Endothelial cell of umbilical vein (primary cell): ENCODE data around the gene SLC5A4. TPM values are rescaled to one million over a fixed set of nuclear protein-coding genes. Genes with fewer than 3 reads are reported as not detected.

ENCODE experiments used
- BruUV-seq: library from RNA; stranded (reverse); fragments of 400-500 nt; replicated peaks from 2 replicates; lab custom pipeline; 2021; lab: Mats Ljungman, UMichigan
- CTCF ChIA-PET: fragments of 300-600, 350-600 bp; sonication (Branson Sonifier 250); formaldehyde crosslinking; loops from one replicate; lab custom pipeline; 2021; ENCODE audit warnings: antibody characterized with exemption, inconsistent platforms; lab: Charles Lee
- POLR2A ChIA-PET: fragments of 300-600, 350-600 bp; sonication (Branson Sonifier 250); formaldehyde crosslinking; loops from one replicate; lab custom pipeline; 2021; ENCODE audit warnings: antibody characterized with exemption, inconsistent platforms; lab: Charles Lee
- DNase-seq: peaks from one replicate; pipeline ENCODE4 v3.0.0-alpha.2; 2011; ENCODE audit warnings: low read depth, low spot score
- FAIRE-seq: peaks from 2 replicates; lab custom pipeline; 2011; peaks lifted over from hg19 to GRCh38; lab: Jason Lieb, UNC
- H2AFZ ChIP-seq: 2 replicates; pipeline ENCODE4 v1.6.0; 2012; ENCODE audit warnings: low read depth, low read length, control low read depth, inconsistent platforms
- H3K27ac ChIP-seq: 2 replicates; pipeline ENCODE4 v1.5.1; 2011; ENCODE audit warnings: low read depth, mild to moderate bottlenecking, control low read depth, low read length, moderate library complexity; ENCODE audit not compliant: insufficient read depth
- H3K27me3 ChIP-seq, 2 experiments: 2 replicates each; pipeline versions ENCODE4 v1.6.0 to v1.6.1; 2011; ENCODE audit warnings: low read length in 2 of 2, mixed read lengths in 1 of 2; ENCODE audit not compliant: control insufficient read depth in 2 of 2, insufficient read depth in 2 of 2
- H3K36me3 ChIP-seq, 2 experiments: 2 replicates in 1 of 2; 3 replicates in 1 of 2; pipeline ENCODE4 v1.5.1; 2011; ENCODE audit warnings: low read length in 2 of 2, mild to moderate bottlenecking in 1 of 2, moderate library complexity in 1 of 2; ENCODE audit not compliant: control insufficient read depth in 2 of 2, insufficient read depth in 2 of 2; ENCODE audit errors: extremely low read depth in 1 of 2
- H3K4me1 ChIP-seq: 3 replicates; pipeline ENCODE4 v1.5.1; 2011; ENCODE audit warnings: mild to moderate bottlenecking, low read length; ENCODE audit not compliant: control insufficient read depth, insufficient read depth; ENCODE audit errors: extremely low read depth
- H3K4me2 ChIP-seq: 2 replicates; pipeline ENCODE4 v1.6.1; 2011; ENCODE audit warnings: low read length, control low read depth, mixed read lengths; ENCODE audit not compliant: insufficient read depth
- H3K4me3 ChIP-seq, 3 experiments: fragments of 200-600 bp in 1 of 3; sonication (generic), shearing (Covaris generic) in 1 of 3; replicated peaks in 1 of 3; 2 replicates each; pipeline ENCODE4 v1.5.1; 2011 to 2016; ENCODE audit warnings: control low read depth in 3 of 3, low read length in 3 of 3, mild to moderate bottlenecking in 2 of 3, inconsistent platforms in 1 of 3, low read depth in 1 of 3, moderate library complexity in 1 of 3; ENCODE audit not compliant: insufficient read depth in 1 of 3
- H3K79me2 ChIP-seq: 2 replicates; pipeline ENCODE4 v1.6.0; 2012; ENCODE audit warnings: low read length, inconsistent platforms; ENCODE audit not compliant: control insufficient read depth, insufficient read depth
- H3K9ac ChIP-seq: replicated peaks from 2 replicates; pipeline ENCODE3; 2011; ENCODE audit warnings: low read length, control low read depth; ENCODE audit not compliant: insufficient read depth; ENCODE audit errors: extremely low read depth
- H3K9me1 ChIP-seq: replicated peaks from 3 replicates; pipeline ENCODE4 v1.6.0; 2011; ENCODE audit warnings: mild to moderate bottlenecking, low read length; ENCODE audit not compliant: control insufficient read depth, insufficient read depth; ENCODE audit errors: extremely low read depth
- H3K9me3 ChIP-seq: replicated peaks from 2 replicates; pipeline ENCODE4 v1.5.1; 2012; ENCODE audit warnings: low read length, inconsistent platforms; ENCODE audit not compliant: control insufficient read depth, insufficient read depth
- H4K20me1 ChIP-seq: replicated peaks from 2 replicates; pipeline ENCODE3; 2011; ENCODE audit warnings: mild to moderate bottlenecking, low read length; ENCODE audit not compliant: control insufficient read depth, insufficient read depth; ENCODE audit errors: extremely low read depth
- EZH2 ChIP-seq: IDR thresholded peaks from 2 replicates; pipeline ENCODE4 v1.6.1; 2012; ENCODE audit warnings: borderline replicate concordance, low read depth, mild to moderate bottlenecking, moderate library complexity, low read length, inconsistent platforms; ENCODE audit not compliant: severe bottlenecking
- FOS ChIP-seq: IDR thresholded peaks from 2 replicates; pipeline ENCODE4 v1.6.1; 2011; ENCODE audit warnings: mild to moderate bottlenecking, low read length, moderate library complexity, borderline replicate concordance; ENCODE audit not compliant: insufficient read depth
- GATA2 ChIP-seq: IDR thresholded peaks from 2 replicates; pipeline ENCODE4 v1.7.0; 2011; ENCODE audit warnings: low read depth, mild to moderate bottlenecking, moderate library complexity, mixed read lengths, low read length; ENCODE audit not compliant: insufficient read length, insufficient read depth
- JUN ChIP-seq: IDR thresholded peaks from 2 replicates; pipeline ENCODE4 v1.6.1; 2011; ENCODE audit warnings: borderline replicate concordance, low read depth; ENCODE audit not compliant: insufficient read length, insufficient read depth
- MAX ChIP-seq: IDR thresholded peaks from 2 replicates; pipeline ENCODE4 v1.6.1; 2011; ENCODE audit not compliant: insufficient read depth, insufficient read length
- MYC ChIP-seq: IDR thresholded peaks from one replicate; pipeline ENCODE4 v1.6.1; 2011; ENCODE audit warnings: mild to moderate bottlenecking, low read depth, low read length
- POLR2A ChIP-seq: IDR thresholded peaks from 2 replicates; pipeline ENCODE4 v1.6.1; 2012; ENCODE audit warnings: low read depth, mild to moderate bottlenecking, control low read depth, low read length
- POLR2AphosphoS5 ChIP-seq: IDR thresholded peaks from 2 replicates; pipeline ENCODE4 v1.6.1; 2012; ENCODE audit warnings: low read depth, mild to moderate bottlenecking, control low read depth, low read length, moderate library complexity; ENCODE audit not compliant: insufficient read depth
- dilution Hi-C: fragments of 300-500 bp; cut with MboI; formaldehyde crosslinking; loops from one replicate; pipeline ENCODE4 v1.15.0; 2019; ENCODE audit warnings: low sequenced_read_pairs; ENCODE audit not compliant: extremely low pct_ligation_motif_present
- intact Hi-C: fragments of 100-400 bp; cut with micrococcal nuclease; formaldehyde crosslinking; loops from one replicate; pipeline ENCODE4 v1.10.0; 2022
- polyA plus RNA-seq, 4 experiments: library from polyadenylated mRNA; depleted of rRNA in 3 of 4; stranded (reverse) in 3 of 4; unstranded in 1 of 4; fragments of >200 nt; gene quantifications; 2 replicates each; pipeline versions ENCODE4 v1.2.1 to v1.2.3, GENCODE V29; 2011 to 2012; ENCODE audit warnings: missing spikeins in 1 of 4
- total RNA-seq: library from RNA; stranded (reverse); gene quantifications from 2 replicates; pipeline ENCODE4 v1.2.3, GENCODE V29; 2021
- TF ChIP-seq, protein P1 (sequence below), 2 donors: IDR thresholded peaks; 1 replicate in 1 of 2; 2 replicates in 1 of 2; pipeline ENCODE4 v1.5.1; 2011; ENCODE audit warnings: low read length in 2 of 2, mild to moderate bottlenecking in 2 of 2, moderate library complexity in 2 of 2, control low read depth in 1 of 2, inconsistent platforms in 1 of 2, low read depth in 1 of 2; ENCODE audit not compliant: insufficient read depth in 1 of 2; ENCODE audit errors: extremely low read depth in 1 of 2

SLC5A4 gene
- total and polyA plus RNA-seq, 2 donors (not counting 3 experiments of a cell fraction or from before 2014, with no cell fraction given): 1.5 to 2.8 TPM

DNA sequence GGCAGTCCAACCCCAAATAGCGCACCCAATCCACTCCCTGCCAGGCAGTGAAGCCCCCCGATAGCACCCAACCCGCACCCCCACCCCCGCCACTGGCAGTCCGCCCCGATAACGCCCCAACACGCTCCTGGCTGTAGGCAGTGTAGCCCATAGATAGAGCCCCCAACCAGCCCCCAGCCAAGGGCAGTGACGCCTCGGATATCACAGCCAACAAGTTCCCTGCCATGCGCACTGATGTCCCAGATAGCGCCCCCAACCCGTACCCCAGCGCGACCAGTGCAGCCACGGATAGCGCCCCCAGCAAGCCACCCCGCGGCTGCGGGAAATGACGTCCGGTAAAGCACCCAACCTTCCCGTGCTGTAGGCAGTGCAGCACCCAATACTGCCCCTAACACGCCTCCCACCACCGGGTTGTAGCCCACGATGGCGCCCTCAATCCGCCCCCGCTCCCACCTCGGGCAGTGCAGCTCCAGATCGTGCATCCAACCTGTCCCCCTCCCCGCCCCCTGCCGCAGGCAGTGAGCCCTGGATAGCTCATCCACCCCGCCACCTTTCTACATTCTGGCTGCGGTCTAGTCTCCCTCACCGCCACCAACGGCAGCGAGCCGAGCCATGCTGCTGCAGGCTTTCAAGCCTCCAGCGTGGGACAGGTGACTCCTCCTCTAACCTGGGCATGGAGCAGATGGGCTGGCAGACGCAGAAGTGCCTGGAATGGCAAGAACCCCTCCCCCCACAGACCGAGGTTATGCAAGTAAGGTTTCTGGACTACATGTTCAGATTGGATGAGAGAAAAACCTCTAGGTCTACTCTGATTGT is 50.9 kb downstream of the SLC5A4 start:
- FAIRE-seq: no peak
- H3K9ac ChIP-seq: no peak overlapping the region
- no peaks in the 10 kb centered on the region for H3K9me3 ChIP-seq
- no peaks in the 10 kb centered on the region for H3K79me2 ChIP-seq
- H3K4me1 ChIP-seq: no peaks in the 10 kb centered on the region
- peaks cover 4 to 19% of the 10 kb centered on the region in 2 experiments for H3K27me3 ChIP-seq
- CTCF ChIA-PET: no interaction called here
- peak overlapping the region; percentile 29 for H2AFZ ChIP-seq
- no peak for DNase-seq
- H3K27ac ChIP-seq: no peak overlapping the region
- intact Hi-C loops (no loop called here), dilution Hi-C loops (no loop called here)
- TF ChIP-seq POLR2A (no peak), POLR2AphosphoS5 (no peak), MAX (no peak), FOS (no peak), MYC (no peak), JUN (no peak), EZH2 (no peak), GATA2 (no peak)
- TF ChIP-seq, protein P1, sequence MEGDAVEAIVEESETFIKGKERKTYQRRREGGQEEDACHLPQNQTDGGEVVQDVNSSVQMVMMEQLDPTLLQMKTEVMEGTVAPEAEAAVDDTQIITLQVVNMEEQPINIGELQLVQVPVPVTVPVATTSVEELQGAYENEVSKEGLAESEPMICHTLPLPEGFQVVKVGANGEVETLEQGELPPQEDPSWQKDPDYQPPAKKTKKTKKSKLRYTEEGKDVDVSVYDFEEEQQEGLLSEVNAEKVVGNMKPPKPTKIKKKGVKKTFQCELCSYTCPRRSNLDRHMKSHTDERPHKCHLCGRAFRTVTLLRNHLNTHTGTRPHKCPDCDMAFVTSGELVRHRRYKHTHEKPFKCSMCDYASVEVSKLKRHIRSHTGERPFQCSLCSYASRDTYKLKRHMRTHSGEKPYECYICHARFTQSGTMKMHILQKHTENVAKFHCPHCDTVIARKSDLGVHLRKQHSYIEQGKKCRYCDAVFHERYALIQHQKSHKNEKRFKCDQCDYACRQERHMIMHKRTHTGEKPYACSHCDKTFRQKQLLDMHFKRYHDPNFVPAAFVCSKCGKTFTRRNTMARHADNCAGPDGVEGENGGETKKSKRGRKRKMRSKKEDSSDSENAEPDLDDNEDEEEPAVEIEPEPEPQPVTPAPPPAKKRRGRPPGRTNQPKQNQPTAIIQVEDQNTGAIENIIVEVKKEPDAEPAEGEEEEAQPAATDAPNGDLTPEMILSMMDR (IDR thresholded peaks at IDR 0.05; ENCODE audit: extremely low read depth in 1 of 2, insufficient read depth in 1 of 2, low read depth in 1 of 2, low read length in 2 of 2): no peak
- no peaks in the 10 kb centered on the region for H3K9me1 ChIP-seq
- H3K36me3 ChIP-seq: no peaks in the 10 kb centered on the region
- peak overlapping the region; percentile 51 for H3K4me2 ChIP-seq
- no TSS peak for BruUV-seq
- POLR2A ChIA-PET: no interaction called here
- no peaks in the 10 kb centered on the region for H4K20me1 ChIP-seq
- H3K4me3 ChIP-seq: peak overlapping the region in 1 of 3 experiments; percentile 28
